ENCODE results near the gene GPR78.
"Not testable (repeated sequence)": the region's sequence is repeated elsewhere in the genome, so short reads cannot be mapped to it uniquely, and the experiment has no call there.

Gene GPR78

DNA sequence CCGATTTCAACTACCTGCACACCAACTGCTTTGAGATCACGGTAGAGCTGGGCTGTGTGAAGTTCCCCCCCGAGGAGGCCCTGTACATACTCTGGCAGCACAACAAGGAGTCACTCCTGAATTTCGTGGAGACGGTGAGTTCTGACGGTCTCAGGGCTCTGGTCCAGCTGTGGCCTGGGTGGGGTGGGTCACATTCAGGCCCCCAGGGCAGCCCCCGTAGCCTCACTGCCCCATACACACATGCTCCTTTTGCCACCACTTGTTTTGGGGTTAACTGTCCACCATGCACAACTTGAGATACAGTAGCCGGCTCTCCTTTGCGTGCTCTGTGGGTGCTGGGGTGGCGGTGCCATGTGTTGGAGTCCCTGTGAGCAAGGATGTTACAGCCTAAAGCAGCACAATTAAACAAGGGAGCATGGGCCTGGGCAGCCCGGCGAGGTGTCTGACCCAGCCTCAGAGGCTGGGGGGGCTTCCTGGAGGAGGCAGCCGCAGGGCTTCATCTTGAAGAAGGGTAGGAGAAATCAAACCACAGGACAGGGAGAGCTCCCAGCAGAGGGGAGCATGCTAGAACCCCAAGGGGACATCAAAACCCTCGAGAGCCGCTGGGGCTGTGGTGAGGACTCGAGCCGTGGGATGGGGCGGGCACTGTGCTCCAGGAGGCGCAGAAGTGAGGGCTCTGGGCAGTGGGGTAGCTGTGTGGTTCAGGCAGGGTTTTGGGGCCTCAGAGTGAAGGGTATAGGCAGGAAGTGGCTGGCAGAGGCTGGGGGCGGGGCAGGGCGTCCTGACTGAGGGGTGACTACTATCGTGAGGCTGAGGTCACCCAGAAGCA, 34.4 kb downstream of the GPR78 start:
- no peak for DNase-seq (ENCODE audit: low read depth in 3 of 3, low spot score in 1 of 3)

DNA sequence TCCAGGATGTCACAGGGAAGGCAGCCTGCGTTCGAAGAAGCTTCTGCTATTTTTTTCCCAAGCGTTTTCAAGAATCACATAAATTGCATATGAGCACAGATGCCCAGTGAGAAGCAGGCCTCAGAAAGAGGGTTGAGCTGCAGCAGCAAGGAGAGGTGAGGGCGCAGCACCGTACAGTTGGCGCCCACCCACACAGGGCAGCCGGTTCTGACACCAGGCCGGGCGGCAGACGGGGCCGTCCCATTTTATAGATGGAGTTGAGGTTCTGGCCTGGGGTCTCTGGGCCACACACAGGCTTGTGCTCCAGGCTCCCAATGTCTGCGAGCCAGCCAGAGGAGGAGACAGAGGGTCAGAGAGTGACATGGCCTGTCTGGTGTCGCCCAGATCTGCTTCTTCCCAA, 35.2 kb downstream of the GPR78 start:
- no peak for DNase-seq (ENCODE audit: low read depth in 3 of 3, low spot score in 1 of 3)

DNA sequence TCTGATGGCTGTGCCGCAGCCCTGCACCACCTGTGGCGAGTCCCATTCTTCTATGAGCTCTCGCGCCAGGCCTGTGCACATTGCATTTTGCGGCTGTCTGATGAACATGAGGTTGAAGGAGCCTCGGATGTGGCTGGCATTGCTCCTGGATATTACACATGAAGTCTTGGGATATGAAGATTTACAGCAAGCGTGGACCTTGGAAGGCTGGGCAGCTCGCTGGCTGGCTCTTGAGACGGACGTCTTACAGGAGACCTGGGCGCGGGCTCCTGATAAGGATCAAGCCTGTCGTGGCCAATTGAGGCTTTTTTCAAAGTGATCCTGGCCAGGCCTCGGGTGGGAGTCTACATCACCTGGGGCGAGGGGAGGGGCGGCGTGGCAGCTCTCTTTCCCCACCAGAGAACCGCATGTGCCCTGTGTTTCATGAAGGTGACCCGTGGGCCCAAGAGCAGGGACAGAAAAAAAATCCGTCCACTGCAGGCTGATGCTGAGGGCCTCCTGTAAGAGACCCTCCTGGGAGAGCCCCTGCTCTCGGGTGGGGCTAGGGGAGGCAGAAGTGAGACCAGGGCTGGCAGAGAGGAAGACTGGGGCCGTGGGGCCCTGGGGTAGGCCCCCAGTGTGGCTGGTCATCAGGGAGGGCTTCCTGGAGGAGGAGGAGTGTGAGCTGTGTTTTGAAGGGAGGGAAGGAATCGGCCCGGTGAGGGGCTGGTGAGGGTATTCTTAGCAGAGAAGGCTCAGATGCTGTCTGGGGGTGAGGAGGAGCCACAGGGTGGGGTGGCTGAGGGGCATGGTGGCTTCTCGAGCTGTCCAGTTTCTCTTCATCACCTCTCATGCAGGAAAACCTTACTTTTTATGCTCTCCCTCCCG, 36.0 kb downstream of the GPR78 start:
- no peak for DNase-seq (ENCODE audit: low read depth in 3 of 3, low spot score in 1 of 3)

DNA sequence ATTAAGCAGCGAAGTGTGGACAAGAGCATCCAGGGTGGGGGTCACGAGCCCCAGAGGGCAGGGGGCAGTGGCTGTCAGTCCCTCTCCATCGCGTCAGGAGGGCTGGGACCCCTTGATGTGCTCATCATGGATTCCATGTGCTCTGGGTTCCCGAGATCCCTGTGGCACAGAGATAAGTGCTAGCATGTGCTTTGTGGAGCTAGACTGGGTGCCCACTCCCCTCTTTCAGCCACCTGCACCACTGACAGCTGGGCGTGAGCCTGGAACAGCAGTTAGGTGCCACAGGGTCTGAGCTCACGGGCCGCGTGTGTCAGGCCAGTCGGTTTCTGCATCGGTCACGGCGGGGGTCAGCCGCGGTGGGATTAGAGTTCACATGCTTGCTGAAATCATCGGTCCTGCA, 36.6 kb downstream of the GPR78 start:
- no peak for DNase-seq (ENCODE audit: low read depth in 3 of 3, low spot score in 1 of 3)

DNA sequence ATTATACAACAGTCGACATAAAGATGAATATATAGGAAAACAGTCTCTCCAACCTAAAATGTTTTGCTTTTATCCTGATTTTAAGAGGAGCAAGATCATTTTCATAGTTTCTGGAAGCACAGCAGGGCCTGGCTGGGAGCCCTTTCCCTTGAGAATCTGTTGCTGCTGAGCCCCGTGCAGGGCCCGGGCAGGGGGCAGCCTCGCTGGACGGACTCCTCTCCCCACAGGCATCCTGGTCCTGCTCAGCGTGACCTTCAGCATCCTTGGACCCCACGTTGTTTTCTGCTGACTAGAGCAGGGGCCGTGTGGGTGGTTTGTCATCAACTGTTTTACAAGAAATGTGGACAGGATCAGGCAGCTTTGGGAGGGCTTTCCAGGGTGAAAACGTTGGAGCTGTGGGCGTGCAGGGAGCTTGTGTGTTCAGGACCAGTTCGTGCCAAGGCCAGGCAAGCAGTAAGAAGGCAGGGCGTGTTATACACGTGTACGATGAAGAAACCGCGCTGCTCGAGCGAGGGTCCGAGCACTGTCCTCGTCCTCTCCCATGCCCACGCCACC, 37.4 kb downstream of the GPR78 start:
- no peak for DNase-seq (ENCODE audit: low read depth in 3 of 3, low spot score in 1 of 3)

DNA sequence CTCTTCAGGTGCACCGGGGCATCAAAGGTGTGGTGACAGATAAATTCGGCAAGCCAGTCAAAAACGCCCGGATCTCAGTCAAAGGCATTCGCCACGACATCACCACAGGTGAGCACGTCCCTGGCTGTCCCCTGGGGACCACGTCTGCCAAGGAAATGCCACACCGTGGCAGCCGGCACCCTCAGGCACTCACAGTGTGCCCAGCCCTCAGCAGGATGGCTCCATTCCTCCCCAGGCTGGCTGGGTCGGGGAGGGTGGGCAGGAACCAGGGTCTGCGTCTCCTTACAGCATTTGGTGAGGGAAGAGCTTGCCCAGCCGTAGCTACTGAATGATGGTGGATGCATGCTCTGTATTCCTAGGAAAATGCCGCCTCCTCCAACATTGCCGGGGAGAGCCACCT, 38.2 kb downstream of the GPR78 start:
- no peak for DNase-seq (ENCODE audit: low read depth in 3 of 3, low spot score in 1 of 3)

DNA sequence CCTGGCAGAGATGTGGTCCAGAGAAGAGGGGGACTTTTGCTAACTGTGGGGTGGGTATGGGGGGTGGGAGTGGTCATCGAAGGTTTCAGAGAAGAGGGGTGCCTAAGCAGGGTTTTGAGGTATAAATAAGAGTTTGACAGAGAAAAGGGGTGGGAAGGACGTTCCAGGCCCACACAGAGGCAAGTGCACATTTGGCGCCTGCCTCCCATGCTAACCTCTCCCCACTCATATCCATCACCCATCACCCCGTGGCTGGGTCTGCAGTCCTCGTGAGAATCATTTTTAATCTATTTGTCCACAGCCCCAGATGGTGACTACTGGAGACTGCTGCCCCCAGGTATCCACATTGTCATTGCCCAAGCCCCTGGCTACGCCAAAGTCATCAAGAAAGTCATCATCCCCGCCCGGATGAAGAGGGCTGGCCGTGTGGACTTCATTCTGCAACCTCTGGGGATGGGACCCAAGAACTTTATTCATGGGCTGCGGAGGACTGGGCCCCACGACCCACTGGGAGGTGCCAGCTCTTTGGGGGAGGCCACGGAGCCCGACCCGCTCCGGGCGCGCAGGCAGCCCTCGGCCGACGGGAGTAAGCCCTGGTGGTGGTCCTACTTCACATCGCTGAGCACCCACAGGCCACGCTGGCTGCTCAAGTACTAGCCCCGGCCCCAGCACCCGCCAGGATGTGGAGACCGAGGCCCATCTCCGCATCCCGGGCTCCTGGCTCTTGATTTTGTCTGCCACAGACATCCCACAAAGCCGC, 38.9 kb downstream of the GPR78 start:
- no peak for DNase-seq (ENCODE audit: low read depth in 3 of 3, low spot score in 1 of 3)

DNA sequence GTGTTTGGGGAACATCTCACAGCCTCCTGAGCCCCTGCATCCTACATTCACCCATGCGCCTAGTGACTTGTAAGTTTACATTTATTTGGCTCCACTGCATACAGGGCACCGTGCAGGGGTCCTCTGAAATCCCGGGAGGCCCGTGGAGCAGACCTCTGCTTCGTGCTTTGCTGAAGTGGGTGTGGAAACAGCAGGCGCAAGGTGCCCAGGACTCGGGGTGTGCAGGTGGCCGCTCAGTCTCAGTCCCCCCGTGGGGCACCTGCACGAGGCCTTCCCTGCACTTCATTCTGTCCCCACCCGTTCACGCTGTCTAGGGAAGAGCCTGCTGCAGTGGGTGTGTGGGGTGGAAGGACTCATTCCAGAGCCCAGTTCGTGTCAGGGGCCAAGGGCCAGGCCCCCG, 40.9 kb downstream of the GPR78 start:
- not testable (repeated sequence) for DNase-seq (ENCODE audit: low read depth in 3 of 3, low spot score in 1 of 3)

DNA sequence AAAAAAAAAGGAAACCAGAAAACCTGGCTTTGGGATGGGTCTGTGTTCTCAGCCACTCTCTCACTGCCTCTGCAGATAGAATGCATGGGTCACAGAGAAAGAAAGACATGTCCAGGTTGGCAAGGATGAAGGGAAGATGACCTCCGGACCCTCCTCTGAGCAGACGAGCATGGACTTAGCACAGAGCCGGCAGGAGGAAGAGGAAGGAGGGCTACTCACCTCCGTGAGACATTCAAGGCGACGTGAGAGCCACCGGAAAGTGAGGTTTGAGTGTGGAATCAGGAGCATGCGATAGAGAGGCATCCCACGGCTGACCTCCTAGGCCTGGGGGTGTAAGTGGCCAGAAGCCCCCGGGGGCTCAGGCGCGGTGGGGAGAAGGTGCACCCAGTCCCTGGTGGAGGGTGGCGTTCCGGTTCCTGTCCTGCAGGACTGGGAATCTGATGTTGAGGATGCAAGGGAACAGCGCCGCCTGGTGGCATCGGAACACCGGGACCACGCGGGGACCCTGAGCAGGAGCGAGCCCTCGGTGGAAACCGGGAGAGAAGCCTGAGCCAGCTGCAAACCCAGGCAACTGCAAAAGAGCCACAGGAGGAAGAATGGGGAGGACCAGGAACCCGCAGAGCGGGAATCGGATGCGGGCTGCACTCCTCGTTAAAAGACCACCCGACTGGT, 44.5 kb downstream of the GPR78 start:
- not testable (repeated sequence) for DNase-seq (ENCODE audit: low read depth in 3 of 3, low spot score in 1 of 3)

DNA sequence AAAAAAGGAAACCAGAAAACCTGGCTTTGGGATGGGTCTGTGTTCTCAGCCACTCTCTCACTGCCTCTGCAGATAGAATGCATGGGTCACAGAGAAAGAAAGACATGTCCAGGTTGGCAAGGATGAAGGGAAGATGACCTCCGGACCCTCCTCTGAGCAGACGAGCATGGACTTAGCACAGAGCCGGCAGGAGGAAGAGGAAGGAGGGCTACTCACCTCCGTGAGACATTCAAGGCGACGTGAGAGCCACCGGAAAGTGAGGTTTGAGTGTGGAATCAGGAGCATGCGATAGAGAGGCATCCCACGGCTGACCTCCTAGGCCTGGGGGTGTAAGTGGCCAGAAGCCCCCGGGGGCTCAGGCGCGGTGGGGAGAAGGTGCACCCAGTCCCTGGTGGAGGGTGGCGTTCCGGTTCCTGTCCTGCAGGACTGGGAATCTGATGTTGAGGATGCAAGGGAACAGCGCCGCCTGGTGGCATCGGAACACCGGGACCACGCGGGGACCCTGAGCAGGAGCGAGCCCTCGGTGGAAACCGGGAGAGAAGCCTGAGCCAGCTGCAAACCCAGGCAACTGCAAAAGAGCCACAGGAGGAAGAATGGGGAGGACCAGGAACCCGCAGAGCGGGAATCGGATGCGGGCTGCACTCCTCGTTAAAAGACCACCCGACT, 50.2 kb downstream of the GPR78 start:
- DNase-seq (ENCODE audit: low read depth in 3 of 3, low spot score in 1 of 3): not testable (repeated sequence)

DNA sequence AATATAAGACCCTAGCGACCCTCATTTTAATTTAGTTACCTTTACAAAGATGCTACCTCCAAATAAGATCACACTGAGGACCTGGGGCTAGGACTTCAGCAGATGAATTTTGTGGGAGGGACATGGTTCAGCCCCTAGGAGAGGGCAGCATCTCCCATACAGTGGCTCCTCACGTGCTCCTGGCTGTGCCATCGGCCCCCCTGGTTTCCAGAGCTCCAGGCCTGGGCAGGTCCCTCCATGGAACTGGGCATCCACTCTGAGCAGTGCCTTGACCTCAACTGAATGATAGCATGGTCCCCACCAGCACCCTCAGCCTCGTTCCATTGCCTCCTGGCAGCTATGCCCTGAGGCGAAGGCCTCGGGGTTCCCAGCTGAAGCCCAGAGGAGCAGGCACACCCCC, 51.7 kb downstream of the GPR78 start:
- not testable (repeated sequence) for DNase-seq (ENCODE audit: low read depth in 3 of 3, low spot score in 1 of 3)

DNA sequence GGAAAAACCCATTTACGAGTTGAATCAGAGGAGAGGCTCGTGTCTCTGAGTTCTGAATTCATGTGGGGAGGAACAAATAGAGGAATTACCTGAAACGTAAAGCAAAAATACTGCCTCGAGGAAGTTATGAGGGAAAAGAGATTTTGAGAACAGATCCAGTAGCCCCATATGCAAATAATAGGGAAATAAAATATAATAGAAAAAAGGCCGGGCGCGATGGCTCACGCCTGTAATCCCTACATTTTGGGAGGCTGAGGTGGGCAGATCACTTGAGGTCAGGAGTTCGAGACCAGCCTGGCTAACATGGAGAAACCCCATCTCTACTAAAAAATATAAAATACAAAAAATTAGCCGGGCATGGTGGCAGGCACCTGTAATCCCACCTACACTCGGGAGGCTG, 54.6 kb downstream of the GPR78 start:
- DNase-seq (ENCODE audit: low read depth in 3 of 3, low spot score in 1 of 3): not testable (repeated sequence)

DNA sequence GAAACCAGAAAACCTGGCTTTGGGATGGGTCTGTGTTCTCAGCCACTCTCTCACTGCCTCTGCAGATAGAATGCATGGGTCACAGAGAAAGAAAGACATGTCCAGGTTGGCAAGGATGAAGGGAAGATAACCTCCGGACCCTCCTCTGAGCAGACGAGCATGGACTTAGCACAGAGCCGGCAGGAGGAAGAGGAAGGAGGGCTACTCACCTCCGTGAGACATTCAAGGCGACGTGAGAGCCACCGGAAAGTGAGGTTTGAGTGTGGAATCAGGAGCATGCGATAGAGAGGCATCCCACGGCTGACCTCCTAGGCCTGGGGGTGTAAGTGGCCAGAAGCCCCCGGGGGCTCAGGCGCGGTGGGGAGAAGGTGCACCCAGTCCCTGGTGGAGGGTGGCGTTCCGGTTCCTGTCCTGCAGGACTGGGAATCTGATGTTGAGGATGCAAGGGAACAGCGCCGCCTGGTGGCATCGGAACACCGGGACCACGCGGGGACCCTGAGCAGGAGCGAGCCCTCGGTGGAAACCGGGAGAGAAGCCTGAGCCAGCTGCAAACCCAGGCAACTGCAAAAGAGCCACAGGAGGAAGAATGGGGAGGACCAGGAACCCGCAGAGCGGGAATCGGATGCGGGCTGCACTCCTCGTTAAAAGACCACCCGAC, 55.8 kb downstream of the GPR78 start:
- DNase-seq (ENCODE audit: low read depth in 3 of 3, low spot score in 1 of 3): not testable (repeated sequence)
